ENCODE measurements around the gene PAPPA2.

GRCh38 chr1:176829261-176829660 lies 366.3 kb downstream of the PAPPA2 start:
- TF ChIP-seq, protein P1, sequence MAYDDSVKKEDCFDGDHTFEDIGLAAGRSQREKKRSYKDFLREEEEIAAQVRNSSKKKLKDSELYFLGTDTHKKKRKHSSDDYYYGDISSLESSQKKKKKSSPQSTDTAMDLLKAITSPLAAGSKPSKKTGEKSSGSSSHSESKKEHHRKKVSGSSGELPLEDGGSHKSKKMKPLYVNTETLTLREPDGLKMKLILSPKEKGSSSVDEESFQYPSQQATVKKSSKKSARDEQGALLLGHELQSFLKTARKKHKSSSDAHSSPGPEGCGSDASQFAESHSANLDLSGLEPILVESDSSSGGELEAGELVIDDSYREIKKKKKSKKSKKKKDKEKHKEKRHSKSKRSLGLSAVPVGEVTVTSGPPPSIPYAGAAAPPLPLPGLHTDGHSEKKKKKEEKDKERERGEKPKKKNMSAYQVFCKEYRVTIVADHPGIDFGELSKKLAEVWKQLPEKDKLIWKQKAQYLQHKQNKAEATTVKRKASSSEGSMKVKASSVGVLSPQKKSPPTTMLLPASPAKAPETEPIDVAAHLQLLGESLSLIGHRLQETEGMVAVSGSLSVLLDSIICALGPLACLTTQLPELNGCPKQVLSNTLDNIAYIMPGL (CRISPR knock-in tag; IDR thresholded peaks at IDR 0.05) = no peak
- TF ChIP-seq BCLAF1 (IDR thresholded peaks at IDR 0.05; ENCODE audit: borderline replicate concordance in 1 of 2, control insufficient read depth in 1 of 2, low read depth in 2 of 2, low read length in 1 of 2) (no peak), STAT5B (CRISPR knock-in tag; IDR thresholded peaks at IDR 0.05) (no peak), ZNF274 (IDR thresholded peaks at IDR 0.05; ENCODE audit: borderline replicate concordance, low read depth, low read length) (no peak), NFE2 (IDR thresholded peaks at IDR 0.05; ENCODE audit: low read depth) (no peak), MLX (CRISPR knock-in tag; conservative IDR thresholded peaks at IDR 0.05) (no peak), RAD51 (IDR thresholded peaks at IDR 0.05; ENCODE audit: borderline replicate concordance, low read depth) (no peak), ZBTB11 (CRISPR knock-in tag; IDR thresholded peaks at IDR 0.05) (no peak), ETV5 (CRISPR knock-in tag; IDR thresholded peaks at IDR 0.05; ENCODE audit: low read depth) (no peak), U2AF2 (optimal IDR thresholded peaks at IDR 0.05; ENCODE audit: low read depth, low read length) (no peak), SMC3 (conservative IDR thresholded peaks at IDR 0.05; ENCODE audit: insufficient read depth, low read depth, low read length) (no peak)
- TF ChIP-seq, protein P2, sequence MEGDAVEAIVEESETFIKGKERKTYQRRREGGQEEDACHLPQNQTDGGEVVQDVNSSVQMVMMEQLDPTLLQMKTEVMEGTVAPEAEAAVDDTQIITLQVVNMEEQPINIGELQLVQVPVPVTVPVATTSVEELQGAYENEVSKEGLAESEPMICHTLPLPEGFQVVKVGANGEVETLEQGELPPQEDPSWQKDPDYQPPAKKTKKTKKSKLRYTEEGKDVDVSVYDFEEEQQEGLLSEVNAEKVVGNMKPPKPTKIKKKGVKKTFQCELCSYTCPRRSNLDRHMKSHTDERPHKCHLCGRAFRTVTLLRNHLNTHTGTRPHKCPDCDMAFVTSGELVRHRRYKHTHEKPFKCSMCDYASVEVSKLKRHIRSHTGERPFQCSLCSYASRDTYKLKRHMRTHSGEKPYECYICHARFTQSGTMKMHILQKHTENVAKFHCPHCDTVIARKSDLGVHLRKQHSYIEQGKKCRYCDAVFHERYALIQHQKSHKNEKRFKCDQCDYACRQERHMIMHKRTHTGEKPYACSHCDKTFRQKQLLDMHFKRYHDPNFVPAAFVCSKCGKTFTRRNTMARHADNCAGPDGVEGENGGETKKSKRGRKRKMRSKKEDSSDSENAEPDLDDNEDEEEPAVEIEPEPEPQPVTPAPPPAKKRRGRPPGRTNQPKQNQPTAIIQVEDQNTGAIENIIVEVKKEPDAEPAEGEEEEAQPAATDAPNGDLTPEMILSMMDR (IDR thresholded peaks at IDR 0.05 in 2 of 3, conservative IDR thresholded peaks at IDR 0.05 in 1 of 3; ENCODE audit: insufficient read depth in 2 of 3, low read depth in 1 of 3, low read length in 3 of 3) = no peak
- TF ChIP-seq, protein P3, sequence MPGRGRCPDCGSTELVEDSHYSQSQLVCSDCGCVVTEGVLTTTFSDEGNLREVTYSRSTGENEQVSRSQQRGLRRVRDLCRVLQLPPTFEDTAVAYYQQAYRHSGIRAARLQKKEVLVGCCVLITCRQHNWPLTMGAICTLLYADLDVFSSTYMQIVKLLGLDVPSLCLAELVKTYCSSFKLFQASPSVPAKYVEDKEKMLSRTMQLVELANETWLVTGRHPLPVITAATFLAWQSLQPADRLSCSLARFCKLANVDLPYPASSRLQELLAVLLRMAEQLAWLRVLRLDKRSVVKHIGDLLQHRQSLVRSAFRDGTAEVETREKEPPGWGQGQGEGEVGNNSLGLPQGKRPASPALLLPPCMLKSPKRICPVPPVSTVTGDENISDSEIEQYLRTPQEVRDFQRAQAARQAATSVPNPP (IDR thresholded peaks at IDR 0.05; ENCODE audit: borderline replicate concordance, insufficient read depth, insufficient read length) = no peak
